Ishikawa (cell line): ENCODE measurements around the gene RBMS1.

Source experiments
- CEBPB ChIP-seq: IDR thresholded peaks from 2 replicates; pipeline ENCODE4 v1.6.1; 2012
- CREB1 ChIP-seq: IDR thresholded peaks from 2 replicates; pipeline ENCODE4 v1.6.1; 2012; ENCODE audit warnings: low read depth
- EGR1 ChIP-seq: IDR thresholded peaks from 2 replicates; pipeline ENCODE4 v1.6.1; 2012
- EP300 ChIP-seq: IDR thresholded peaks from 2 replicates; pipeline ENCODE4 v1.6.1; 2012; ENCODE audit warnings: borderline replicate concordance
- FOXM1 ChIP-seq: IDR thresholded peaks from 2 replicates; pipeline ENCODE4 v1.6.1; 2012; ENCODE audit warnings: low read depth, borderline replicate concordance
- NFIC ChIP-seq: IDR thresholded peaks from 2 replicates; pipeline ENCODE4 v1.6.1; 2012
- RAD21 ChIP-seq: IDR thresholded peaks from 2 replicates; pipeline ENCODE4 v1.6.1; 2012; ENCODE audit warnings: low read depth
- REST ChIP-seq: IDR thresholded peaks from 2 replicates; pipeline ENCODE4 v1.6.1; 2012; ENCODE audit warnings: low read depth, mild to moderate bottlenecking
- TAF1 ChIP-seq: IDR thresholded peaks from 2 replicates; pipeline ENCODE4 v1.6.1; 2012; ENCODE audit warnings: low read depth, mild to moderate bottlenecking
- TCF12 ChIP-seq: IDR thresholded peaks from 2 replicates; pipeline ENCODE4 v1.6.1; 2012; ENCODE audit warnings: low read depth
- TEAD4 ChIP-seq: IDR thresholded peaks from 2 replicates; pipeline ENCODE4 v1.6.1; 2012
- YY1 ChIP-seq: IDR thresholded peaks from 2 replicates; pipeline ENCODE4 v1.6.1; 2012; ENCODE audit warnings: low read depth
- ZBTB7A ChIP-seq: IDR thresholded peaks from 2 replicates; pipeline ENCODE4 v1.6.1; 2012; ENCODE audit warnings: low read depth
- TF ChIP-seq, protein P1 (sequence below): IDR thresholded peaks from 2 replicates; pipeline ENCODE4 v1.6.1; 2012
- TF ChIP-seq, protein P2 (sequence below): IDR thresholded peaks from 2 replicates; pipeline ENCODE4 v1.6.1; 2012

Gene RBMS1

DNA sequence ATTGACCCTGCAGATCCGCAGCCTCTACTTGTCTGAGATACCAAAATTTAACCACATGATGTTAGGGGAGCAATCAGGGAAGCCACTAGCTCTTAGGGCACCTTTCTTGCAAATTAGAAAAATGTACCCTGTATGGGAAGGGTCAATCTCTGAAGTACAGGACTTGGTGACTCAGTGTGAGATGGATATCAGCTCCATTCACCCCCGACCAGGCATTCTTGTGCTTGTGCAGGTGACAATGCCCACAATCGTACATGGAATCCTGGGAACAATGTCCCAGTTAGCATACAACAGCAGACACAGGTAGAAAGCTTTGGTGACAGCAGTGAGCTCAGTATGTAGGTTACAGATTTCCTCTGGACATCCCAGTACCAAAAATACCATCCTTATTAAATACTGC lies 155.9 kb downstream of the RBMS1 start:
- TF ChIP-seq CREB1 (no peak), TEAD4 (no peak), NFIC (no peak), EGR1 (no peak), TAF1 (no peak), FOXM1 (no peak), CEBPB (no peak), TCF12 (no peak)
- TF ChIP-seq, protein P1, sequence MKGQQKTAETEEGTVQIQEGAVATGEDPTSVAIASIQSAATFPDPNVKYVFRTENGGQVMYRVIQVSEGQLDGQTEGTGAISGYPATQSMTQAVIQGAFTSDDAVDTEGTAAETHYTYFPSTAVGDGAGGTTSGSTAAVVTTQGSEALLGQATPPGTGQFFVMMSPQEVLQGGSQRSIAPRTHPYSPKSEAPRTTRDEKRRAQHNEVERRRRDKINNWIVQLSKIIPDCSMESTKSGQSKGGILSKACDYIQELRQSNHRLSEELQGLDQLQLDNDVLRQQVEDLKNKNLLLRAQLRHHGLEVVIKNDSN, result no peak

- no peak for TF ChIP-seq TAF1
- TF ChIP-seq, protein P1, result no peak
- TF ChIP-seq TEAD4, result no peak
- TF ChIP-seq REST, result no peak
- no peak for TF ChIP-seq YY1
- no peak for TF ChIP-seq NFIC
These were observed 157.0 kb downstream of the RBMS1 start for GRCh38 chr2:160336635-160337034.

DNA sequence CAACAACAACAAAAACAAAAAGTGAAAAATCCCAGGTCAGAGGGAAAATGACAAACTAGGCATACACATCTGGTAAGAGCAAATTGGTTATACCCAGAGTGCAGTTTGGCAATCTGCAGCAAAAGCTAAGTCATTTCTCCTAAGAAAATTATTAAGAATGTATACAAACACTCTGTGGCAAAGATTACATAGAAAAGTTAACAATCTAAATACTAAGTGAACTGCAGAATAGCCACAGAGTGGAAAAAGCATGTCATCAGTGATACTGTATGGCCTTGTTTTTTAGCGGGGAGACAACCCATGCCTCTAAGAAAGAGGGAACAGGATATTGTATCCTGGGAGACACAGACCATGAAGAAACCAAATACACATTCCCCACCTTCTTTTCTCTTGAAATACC lies 157.5 kb downstream of the RBMS1 start:
- TF ChIP-seq ZBTB7A (no peak), EGR1 (no peak), CREB1 (no peak), FOXM1 (no peak)
- TF ChIP-seq, protein P1, result no peak
- TF ChIP-seq, protein P2, sequence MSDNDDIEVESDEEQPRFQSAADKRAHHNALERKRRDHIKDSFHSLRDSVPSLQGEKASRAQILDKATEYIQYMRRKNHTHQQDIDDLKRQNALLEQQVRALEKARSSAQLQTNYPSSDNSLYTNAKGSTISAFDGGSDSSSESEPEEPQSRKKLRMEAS, result no peak

GRCh38 chr2:160335441-160335840 lies 158.2 kb downstream of the RBMS1 start:
- TF ChIP-seq, protein P1, result no peak
- no peak for TF ChIP-seq FOXM1
- TF ChIP-seq EGR1, result no peak
- no peak for TF ChIP-seq TEAD4
- TF ChIP-seq NFIC, result no peak
- TF ChIP-seq CREB1, result no peak
- no peak for TF ChIP-seq RAD21
- TF ChIP-seq, protein P2, result no peak
- TF ChIP-seq EP300, result no peak

DNA sequence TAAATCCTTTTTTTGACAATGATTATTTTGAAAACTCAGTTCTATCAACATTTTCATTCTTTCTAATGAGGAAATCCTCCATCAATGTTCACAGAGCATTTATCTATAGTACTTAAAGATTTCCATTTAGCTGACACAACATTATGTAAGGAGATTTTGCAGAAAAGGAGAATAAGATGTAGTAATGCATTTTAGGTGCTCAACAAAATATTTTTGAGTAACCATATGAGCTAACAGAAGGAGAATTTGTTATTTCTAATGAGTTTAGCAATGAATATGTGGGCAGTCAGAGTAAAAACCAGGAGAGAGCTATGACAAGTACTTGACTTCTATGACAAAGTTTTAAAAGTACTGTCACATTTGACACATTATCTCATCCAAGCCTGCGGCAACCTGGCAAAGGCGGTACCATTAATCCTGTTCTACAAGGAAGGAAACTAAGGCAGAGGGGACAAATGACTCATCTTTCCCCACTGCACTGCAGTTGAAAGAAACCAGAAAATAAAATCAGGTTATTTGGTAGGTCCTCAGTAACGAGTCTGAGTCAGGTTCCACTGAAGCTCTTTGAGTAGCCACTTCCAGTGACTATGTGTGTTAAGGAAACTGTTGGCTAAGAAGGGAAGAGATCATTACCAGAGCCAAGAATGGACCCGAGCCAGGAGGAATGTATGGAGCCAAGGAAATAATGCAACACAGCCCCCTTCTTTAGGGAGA lies 159.4 kb downstream of the RBMS1 start:
- TF ChIP-seq NFIC (no peak), FOXM1 (no peak), EGR1 (no peak), REST (no peak)

DNA sequence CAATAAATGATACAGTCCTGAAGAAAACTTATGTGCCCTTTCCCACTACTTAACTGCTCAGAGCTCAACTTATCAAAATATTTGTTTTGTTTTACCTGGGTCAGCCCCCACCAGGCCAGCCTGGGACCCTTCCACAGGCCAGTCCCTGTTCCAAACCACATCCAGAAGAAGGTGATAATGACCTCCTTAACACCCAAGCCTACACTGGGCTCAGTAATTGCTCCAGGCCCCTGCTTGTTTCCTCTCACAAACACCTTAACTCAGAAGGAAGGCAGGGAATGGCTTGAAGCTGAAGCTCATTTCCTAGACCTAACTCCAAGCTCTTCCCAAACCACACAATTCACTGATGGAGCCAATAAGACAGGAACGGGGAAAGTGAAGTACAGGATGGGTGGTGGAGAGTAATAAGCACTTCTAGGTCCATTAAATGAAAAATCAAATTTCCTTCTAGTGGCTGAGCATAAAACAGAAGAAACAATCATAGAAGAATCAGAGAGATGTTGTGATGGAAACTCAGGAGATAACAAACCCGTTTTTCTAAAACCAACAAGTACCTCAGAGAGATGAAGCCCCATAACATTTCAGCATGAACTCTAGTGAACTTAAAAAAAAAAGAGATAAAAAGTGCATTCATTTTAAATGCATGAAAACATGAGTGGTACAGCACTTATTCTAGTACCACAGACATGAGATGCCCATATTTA lies 160.1 kb downstream of the RBMS1 start:
- TF ChIP-seq YY1 (no peak), RAD21 (no peak), NFIC (no peak), CREB1 (no peak), TAF1 (no peak), EGR1 (no peak), TCF12 (no peak), EP300 (no peak), TEAD4 (no peak), CEBPB (no peak), FOXM1 (no peak), REST (no peak), ZBTB7A (no peak)
- TF ChIP-seq, protein P2, result no peak
- TF ChIP-seq, protein P1, result no peak
